GM18517 (cell line): ENCODE data around the gene EML6.

Source experiments
- ATAC-seq: cut with Tn5 transposase; IDR thresholded peaks from one replicate; pipeline ENCODE4 v1.9.1; 2021; ENCODE audit warnings: mild to moderate bottlenecking, moderate library complexity; ENCODE audit not compliant: unreplicated experiment

The EML6 gene

DNA sequence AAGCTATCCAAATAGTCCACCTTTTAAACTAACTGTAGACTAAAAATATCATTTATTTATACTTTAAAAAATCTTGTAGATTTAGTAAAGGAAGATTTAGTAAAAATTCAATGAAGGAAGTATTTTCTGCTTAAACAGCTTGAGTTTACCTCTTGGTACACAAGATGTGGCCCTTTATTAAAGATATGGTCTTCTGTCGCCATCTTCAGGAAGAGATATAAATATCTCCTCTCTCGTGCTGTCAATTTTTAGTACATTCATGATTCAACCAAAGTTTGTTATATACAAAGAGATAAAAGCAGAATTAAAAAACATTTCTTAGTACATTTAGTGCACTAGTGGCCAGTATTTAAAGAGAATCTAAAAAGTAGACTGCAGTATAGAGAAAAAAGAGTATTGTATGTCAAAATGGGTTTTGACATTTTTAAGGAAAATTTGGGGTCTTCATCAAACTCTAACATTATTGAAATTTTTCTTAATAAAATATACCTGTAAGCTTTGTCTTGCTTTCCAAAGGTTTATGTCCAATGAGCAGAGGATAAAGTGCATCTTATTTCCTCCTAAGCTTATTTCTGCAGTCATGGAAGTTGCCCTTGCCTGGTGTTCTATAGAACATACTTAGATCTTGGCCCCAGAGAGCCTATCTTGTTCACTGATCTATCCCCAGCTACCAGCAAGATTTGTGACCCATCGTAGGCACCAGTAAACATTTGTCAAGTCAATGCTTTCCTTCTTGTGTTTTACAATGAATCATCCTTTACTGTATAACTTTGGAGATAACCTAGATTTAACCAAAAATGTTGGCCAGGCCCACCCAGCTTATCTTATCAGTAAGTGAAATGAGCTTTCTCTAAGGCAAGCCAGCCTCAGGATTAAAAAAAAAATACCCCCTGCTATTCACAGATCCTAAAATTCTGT, 18.5 kb upstream of the EML6 start:
- peak; percentile 53 for ATAC-seq

DNA sequence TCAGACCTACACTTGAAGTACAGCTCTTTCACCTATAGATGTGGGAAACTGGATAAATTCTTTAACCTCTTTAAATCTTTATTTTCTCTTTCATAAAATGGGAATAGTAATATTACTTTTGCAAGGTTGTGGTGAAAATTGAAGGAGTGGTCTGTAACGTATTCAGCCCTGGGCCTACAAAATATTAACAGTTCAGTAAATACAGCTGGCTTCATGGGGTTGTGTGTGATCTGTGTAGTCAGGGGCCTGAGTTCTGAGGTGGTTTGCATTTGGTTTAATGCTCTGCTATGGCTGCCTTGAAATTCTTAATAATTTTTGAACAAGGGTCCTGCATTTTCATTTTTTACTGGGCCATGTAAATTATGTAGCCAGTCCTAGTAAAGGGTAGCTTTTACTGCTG, 16.8 kb upstream of the EML6 start:
- ATAC-seq = no peak

DNA sequence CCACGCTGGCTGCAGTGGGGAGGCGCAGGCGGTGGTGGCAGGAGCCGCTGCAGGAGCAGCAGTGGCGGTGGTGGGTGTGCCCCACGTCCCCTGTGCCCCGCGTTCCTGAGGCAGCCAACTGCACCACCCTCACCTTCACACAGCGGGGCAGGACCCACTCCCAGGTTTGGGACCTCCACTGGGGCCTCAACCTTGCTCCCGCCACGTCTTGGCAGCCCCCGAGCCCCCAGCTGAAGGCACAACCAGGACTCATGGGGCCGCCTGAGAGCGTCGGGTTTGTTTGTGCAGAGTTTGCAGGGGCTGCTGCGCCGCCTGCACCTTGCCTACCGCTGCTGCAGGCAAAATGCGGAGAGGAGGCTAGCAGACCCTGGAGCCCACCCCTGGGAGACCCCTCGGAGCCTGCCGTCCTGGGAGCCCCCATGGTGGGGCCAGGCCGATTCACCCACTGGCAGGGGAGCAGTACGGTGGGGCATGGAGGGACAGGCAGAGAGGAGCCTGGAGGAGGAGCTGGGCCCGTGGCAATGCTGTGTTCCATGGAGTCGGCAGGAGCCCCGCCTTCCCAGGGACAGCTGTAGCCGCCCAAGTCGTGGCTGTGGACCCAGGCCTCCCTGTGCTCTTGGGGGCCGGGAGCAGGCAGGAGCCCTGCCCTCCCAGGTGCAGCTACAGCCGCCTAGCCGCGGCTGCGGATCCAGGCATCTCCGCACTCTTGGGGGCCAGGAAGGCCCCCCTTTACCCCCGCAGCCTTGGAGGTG, 14.7 kb upstream of the EML6 start:
- no peak for ATAC-seq

DNA sequence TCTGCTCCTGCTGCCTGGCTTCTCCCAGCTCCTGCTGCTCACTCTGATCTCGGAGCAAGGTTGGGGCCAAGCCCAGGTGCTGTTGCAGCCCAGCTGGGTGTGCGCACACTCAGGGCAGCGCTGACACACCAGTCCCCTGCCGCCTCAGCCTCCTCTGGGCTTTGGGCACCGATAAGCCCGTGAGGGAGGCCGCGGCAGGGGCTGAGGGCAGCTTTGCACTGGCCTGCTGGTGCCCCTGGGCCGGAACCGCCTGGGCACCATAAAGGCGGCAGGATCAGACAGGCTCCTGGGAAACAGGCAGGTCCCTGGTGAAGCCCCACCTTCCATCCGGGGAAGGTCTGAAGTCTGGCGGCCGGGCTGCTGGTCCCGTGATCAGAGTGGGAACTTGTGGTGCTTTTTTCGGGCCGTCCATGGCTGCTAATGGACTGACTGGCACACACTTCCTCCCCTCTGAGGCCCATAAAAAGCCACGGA, 14.1 kb upstream of the EML6 start:
- no peak for ATAC-seq

DNA sequence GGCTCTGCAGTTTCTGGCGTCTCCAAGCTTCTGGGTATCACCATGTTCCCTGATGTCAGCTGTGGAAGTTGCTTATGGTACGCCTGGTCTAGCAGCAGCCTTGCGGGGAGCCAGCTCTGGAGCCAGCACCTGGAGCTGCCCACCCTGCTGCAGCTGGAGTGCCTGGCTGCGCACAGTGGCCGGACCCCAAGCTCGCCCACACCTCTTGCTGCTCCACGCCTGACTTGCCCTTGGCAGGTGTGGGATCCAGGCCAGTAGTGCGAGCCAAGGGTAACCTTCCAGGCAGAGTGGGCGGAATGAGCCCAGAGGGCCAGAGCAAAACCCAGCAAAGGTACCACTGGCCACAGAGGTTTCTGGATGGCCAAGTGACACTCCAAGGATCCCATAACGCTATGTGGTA, 13.2 kb upstream of the EML6 start:
- no peak for ATAC-seq

DNA sequence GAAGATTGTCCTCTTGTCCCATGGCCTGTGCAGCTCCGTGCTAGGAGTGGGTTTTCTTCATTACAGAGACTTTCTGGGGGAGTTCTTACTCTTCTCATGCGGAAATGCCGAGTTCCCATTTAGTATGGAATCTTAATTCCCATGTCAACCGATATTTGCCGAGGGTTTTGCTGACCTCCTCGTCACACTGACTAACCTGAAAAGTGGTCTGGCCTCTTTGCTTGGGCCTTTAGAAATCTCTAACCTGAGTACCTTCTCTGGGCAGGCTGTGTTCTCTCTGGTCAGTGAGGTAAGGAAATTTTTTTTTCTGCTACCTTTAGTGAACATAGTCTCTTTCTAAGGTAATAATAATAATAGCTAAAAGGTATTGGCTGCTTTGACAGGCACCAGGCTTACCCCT, 10.9 kb upstream of the EML6 start:
- no peak for ATAC-seq

DNA sequence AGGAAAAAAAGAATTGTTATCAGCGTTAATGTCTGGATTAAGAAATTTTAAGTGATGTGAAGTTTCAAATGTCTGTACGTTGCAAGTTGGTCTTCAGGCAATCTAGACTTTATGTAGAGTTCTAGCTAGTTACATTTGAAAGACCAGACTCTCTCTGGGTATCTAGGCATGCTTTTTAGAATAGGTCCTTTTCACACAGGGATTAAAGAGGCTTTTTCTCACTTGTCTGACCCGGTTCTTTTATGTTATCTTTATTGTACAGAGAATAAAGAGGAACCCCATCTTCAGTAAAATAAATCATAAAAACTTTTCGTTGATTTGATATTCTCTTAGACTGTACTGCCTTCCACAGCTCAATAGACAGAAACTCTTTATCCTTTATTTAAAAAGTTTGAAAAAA, 8.5 kb upstream of the EML6 start:
- no peak for ATAC-seq

DNA sequence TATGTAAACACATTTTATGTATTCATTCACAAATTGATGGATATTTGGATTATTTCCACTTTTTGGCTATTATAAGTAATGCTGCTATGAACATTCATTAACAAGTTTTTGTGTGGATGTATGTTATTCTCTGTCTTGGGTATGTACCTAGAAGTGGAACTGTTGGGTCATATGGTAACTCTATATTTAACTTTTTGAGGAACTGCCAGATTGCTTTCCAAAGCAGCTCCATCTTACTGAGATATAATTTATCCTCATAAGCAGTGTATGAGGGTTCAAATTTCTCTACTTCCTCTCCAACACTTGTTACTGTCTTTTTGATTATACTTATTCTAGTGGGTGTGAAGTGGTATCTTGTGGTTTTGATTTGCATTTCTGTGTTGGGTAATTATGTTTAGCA, 7.1 kb upstream of the EML6 start:
- no peak for ATAC-seq

DNA sequence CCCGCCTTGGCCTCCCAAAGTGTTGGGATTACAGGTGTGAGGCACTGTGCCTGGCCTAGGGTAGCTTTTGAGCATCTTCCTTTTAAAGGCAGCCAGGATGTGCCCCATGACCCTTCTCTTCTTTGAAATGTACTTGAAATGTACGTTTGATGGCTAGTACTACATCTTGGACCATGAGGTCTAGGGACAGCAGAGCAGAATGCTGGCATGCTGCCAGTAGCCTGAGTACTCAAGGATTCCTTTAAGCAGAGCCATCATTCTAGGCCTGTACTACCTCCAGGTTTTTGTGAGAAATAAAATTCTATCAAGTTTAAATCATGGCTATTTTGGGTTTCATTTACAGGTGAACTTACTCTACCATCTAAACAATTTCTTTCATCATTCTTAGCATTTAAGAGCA, 2.9 kb upstream of the EML6 start:
- ATAC-seq = no peak

DNA sequence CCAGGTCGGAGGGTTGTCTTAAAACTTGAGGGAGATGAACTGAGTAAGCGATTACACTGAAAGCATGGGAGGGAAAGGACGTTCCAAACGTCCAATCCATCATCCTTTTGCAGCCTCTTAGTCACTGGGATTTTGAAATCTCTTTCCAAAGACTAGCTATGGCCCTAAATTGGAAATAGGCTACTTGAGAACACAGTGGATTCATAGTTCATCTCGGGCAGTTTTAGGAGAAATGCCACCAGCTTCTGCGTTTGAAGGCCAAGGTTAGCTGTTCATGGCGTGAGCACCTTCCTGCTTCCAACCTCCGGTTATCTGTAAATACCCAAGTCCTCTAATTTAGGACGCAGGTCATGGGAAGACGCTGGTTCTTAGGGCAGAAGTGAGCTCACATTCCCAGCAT, 821 bp upstream of the EML6 start:
- ATAC-seq = no peak

DNA sequence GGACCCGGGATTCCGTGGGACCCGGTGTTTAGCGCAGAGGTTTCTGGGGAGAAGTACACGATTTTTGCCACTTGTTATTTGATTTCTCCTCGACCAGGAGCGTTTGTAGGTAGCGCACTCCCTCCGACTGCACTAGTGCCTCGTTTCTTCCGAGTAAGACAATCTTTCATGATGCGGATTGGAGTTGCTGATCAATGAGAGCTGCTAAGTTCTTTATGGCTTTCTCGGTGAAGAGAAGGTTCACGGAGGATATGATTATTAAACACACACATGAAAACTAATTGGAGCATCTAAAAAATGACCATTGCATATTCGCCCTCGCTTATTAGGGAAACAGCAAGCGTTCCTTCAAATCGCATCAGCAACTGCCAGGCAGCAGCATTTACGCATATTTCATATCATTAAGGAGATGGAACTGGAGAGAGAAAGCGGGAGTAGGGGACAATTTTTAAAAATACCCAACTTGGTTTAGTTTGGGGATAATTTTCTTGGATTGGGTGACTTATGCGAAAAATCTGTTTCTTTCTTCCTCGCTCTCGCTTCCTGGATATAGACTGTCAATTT, 616 bp downstream of the EML6 start:
- ATAC-seq = peak; percentile 8

DNA sequence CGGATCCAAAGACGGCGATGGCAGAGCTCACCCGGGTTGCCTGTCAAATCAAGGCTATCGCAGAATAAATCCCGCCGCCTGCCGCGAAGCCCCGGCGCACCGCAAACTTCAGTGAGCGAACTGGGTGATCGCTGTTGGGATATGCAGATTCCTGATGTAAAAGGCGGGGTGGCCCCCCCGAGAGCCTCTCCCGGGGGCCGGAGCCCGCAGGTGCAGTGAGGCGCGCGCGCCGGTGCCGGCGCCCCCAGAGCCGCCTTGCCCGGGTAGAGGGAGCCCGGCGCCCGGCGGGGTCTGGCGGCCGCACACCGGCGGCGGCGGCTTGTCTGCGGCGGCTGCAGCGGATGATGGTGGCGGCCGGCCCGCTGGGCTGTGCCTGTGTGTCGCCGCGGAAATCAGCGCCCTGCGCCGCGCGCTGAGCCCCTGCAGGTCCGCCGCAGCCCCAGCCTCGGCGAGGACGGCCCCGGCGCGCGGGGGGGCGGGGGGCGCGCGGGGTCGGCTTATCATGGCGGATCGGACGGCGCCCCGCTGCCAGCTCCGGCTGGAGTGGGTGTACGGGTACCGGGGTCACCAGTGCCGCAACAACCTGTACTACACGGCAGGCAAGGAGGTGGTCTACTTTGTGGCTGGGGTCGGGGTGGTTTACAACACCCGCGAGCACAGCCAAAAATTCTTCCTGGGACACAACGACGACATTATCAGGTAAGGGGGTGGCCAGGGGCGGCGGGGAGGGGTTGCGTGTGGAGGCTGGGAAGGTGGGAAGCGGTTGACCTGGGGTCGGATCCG, 1.3 kb downstream of the EML6 start:
- no peak for ATAC-seq

DNA sequence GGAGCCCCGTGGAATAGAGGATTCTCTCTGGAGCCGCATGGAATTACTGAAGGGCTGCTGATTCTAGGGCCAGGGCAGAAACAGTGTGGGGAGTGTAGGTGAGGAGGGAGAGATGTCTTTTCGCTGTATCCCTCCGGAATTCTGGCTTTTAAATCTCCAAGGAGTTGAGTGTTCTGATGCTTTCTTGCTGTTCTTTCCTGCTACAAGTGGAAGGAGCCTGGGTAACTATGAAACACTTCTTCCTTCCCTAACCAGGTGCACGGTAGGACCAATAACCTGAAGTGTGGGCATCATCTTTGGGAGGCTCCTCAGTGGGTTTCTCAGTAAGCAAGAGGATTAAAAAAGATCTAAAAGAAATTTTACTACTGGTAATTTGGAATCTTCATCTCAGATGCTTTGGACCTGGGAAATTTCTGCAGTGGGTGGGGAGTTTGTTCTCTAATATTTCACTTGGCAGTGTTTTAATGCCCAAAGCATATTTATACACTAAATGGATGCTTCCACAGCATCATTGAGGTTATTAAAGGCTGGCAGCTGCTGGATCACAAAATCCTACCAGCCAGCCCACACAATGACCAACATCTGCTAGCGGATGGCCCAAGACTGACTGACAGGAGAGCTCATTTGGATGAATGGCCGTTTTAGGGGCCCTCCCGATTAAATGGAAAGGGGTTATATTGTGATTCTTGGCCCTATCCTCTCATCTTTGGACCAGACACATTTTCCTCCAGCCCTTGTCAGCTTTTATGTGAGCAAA, 2.1 kb downstream of the EML6 start:
- ATAC-seq = no peak

DNA sequence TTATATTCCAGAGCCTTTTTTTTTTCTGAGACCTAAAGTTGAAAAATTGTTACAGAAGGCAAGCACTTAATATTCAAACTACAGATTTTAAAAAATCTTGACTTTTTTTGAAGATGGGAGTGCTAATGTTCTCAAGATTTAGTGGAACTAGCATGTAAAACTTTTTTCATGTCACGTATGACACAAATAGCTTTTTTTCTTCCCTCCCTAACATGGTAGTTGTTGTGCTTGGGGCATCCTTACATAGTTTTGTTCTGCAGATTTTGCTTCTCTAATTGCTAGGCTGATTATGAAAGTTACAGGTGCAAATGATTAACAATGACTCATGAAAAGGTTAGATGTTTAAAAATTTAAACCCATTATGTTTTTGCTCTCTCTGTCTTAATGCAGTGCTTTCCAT, 3.0 kb downstream of the EML6 start:
- no peak for ATAC-seq

DNA sequence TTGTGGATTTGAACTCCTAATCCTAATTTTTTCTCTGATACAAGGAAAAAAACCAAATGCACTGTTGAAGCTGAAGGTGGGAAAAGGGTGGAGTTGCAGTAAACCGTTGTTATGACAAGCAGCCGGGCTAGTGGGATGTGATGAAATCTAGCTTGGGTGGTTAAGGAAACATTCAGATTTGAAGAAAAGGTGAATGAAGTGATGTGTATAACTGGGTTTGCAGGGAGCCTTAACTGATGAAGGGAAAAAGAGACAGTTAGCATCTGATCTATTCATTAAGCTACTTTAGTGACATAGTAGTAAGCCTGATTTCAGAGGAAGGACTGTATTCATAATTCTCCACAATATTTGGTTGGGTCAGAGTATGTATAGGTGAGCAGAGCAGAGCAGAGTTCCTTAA, 3.5 kb downstream of the EML6 start:
- no peak for ATAC-seq

DNA sequence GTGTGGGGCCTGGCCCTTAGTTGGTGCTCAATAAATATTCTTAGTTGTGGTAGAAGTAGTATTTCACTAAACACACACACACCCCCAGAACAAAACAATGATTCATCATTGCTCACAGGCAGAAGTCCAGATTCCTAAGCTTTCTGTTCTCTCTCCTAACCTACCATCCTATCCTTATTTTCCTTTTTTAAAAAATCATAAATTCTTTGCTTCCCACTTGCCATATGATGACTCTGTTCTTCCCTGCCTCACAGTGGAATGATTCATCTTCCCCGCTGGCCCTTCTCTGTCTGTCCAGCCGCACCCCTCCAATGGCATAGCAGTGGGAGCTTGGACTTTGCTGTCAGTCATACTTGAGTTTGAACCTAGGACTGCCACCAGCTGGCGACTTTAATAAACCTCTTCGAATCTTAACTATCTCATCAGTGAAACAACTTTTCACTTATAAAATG, 5.2 kb downstream of the EML6 start:
- ATAC-seq = no peak

DNA sequence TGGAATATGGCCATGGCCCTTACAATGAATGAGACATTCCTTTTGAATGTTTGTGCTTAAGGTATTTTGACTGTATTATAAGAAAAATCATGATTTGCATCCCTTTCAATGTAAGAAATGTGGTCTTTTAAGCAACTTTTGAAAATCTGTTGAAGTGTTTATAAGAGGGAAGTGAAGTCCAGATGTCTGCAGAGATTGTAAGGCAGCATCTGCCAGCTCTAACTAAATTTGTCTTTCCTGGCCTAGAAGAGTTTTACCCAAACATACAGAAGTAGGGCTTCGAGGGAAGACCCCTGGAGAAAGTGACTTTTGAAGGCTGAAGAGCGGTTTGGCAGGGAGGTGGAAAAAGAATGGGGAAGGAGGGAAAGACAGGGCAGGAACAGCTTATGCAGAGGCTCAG, 12.2 kb downstream of the EML6 start:
- no peak for ATAC-seq

DNA sequence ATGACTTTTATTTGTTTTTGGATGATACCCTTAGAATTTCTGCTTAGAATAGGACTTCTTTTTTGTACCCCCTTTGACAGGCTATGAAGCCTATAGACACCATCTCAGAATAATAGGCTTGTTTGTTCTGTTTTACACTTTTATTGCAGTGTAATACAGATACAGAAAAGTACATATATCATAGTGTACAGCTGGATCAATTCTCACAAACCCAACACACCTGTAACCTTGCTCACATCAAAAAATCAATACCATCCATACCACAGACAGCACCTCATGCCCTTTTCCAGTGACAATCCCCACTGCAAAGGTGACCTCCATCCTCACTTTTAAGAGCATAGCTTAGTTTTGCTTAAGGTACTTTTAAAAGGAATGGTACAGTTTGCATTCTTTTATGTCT, 14.8 kb downstream of the EML6 start:
- ATAC-seq = no peak

DNA sequence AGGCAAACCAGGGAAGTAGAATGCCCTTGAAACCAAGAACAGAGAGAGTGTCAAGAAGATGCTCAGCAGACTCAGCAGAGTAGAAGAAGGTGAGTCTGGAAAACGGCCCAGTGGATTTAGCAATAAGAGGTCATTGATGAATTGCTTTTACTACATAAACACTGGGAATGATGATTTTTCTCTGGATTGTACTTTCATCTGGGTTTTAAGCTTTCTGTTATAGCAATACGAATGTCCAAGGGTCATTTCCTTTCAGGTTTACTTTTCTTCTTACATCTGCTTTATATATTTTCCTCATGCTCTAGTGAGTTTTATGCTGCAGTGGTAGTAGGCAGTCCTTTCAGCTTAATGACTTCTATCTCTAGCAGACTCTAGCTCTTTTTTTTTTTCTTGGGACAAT, 16.9 kb downstream of the EML6 start:
- ATAC-seq = no peak

DNA sequence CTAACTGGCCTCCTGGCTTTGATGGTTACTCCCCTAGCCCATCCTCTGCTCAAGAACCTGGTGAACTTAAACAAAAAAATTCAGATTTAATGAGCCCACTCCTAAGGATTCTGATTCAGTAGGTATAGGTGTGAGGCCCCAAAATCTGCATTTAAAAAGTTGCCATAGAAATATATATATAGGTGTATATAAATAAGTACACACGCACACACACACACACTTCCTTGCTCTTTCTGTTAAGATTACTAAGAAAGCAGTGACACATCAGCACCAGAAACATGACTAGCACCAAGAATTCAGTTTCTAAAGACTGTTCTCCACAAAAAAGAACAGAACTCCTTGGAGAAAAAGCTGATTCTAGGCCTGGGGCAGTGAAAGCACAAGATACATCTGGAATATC, 17.8 kb downstream of the EML6 start:
- ATAC-seq = no peak
